Tibial nerve (tissue), 3 donors: Measurements from ENCODE around the gene CYP2U1.

Experiments
- CTCF ChIP-seq, 5 experiments: fragments of 200-600 bp in 3 of 5; fragments of 450-650 bp in 2 of 5; sonication (generic) in 3 of 5; IDR thresholded peaks; one replicate each; pipeline ENCODE4 v1.5.1; 2016 to 2019; ENCODE audit warnings: antibody characterized with exemption in 5 of 5, mild to moderate bottlenecking in 3 of 5, moderate library complexity in 2 of 5
- POLR2A ChIP-seq, 2 donors: fragments of 450-650 bp; IDR thresholded peaks; one replicate each; pipeline ENCODE4 v1.6.1; 2017; ENCODE audit warnings: antibody characterized with exemption in 2 of 2, mild to moderate bottlenecking in 2 of 2, moderate library complexity in 2 of 2

- TF ChIP-seq POLR2A (IDR thresholded peaks at IDR 0.05) (no peak), CTCF (IDR thresholded peaks at IDR 0.05) (no peak)
Measured at GRCh38 chr4:107951551-107951950, 20.2 kb downstream of the CYP2U1 start.
